HepG2 (cell line): ENCODE results near the gene MXD3. TPM values are rescaled to one million over a fixed set of nuclear protein-coding genes. Genes with fewer than 3 reads are reported as not detected.
A peak's percentile ranks its signal among the peaks of the same experiment; 100 is the strongest.

Source experiments
- CBFB ChIP-seq: sonication (generic); formaldehyde crosslinking; IDR thresholded peaks from 2 replicates; pipeline ENCODE4 v1.4.0; 2020; ENCODE audit warnings: missing genetic modification reagents
- HMG20B ChIP-seq: conservative IDR thresholded peaks from 2 replicates; pipeline ENCODE4 v1.6.1; 2016; ENCODE audit warnings: missing genetic modification reagents, missing compliant biosample characterization
- MAZ ChIP-seq, 2 experiments: sonication (generic) in 1 of 2; formaldehyde crosslinking in 1 of 2; IDR thresholded peaks; 2 replicates each; pipeline versions ENCODE4 v1.5.0 to v1.6.1; 2012 to 2020; ENCODE audit warnings: low read depth in 2 of 2, mild to moderate bottlenecking in 2 of 2, borderline replicate concordance in 1 of 2, improper control_type of control experiment in 1 of 2, low read length in 1 of 2, missing genetic modification reagents in 1 of 2, moderate library complexity in 1 of 2
- MIER3 ChIP-seq: IDR thresholded peaks from 2 replicates; pipeline ENCODE4 v1.6.1; 2016; ENCODE audit warnings: missing compliant biosample characterization, borderline replicate concordance
- NR2C2 ChIP-seq: sonication (generic); formaldehyde crosslinking; IDR thresholded peaks from 2 replicates; pipeline ENCODE4 v1.4.0; 2020; ENCODE audit warnings: missing genetic modification reagents, mild to moderate bottlenecking, moderate library complexity, borderline replicate concordance
- RFX5 ChIP-seq: IDR thresholded peaks from 2 replicates; pipeline ENCODE4 v1.6.1; 2011; ENCODE audit warnings: low read depth, low read length, improper control_type of control experiment
- SIN3A ChIP-seq: IDR thresholded peaks from 2 replicates; pipeline ENCODE4 v1.6.1; 2011; ENCODE audit warnings: low read depth, mild to moderate bottlenecking, control low read depth, low read length, borderline replicate concordance
- SSRP1 ChIP-seq: IDR thresholded peaks from 2 replicates; pipeline ENCODE4 v1.6.1; 2016; ENCODE audit warnings: control low read depth
- ZNF552 ChIP-seq: sonication (generic); formaldehyde crosslinking; IDR thresholded peaks from 2 replicates; pipeline ENCODE4 v1.9.0; 2022; ENCODE audit warnings: missing genetic modification reagents, mild to moderate bottlenecking, borderline replicate concordance
- polyA plus RNA-seq, 8 experiments: library from polyadenylated mRNA; depleted of rRNA in 3 of 8; stranded (reverse) in 7 of 8; unstranded in 1 of 8; fragments of >200 nt; fragmentation: Illumina TruSeq in 4 of 8; extraction: Trizol in 4 of 8; gene quantifications; 2 replicates each; pipeline versions ENCODE4 v1.2.1 to v1.2.3, GENCODE V29; 2011 to 2016; ENCODE audit warnings: low read depth in 4 of 8, missing spikeins in 1 of 8, mixed read lengths in 1 of 8; ENCODE audit not compliant: insufficient read depth in 1 of 8
- total RNA-seq, 5 experiments: library from RNA; depleted of rRNA; stranded (reverse); fragments of >200 nt; fragmentation: Illumina TruSeq; extraction: Trizol; gene quantifications; 2 replicates each; pipeline ENCODE4 v1.2.3, GENCODE V29; 2016; ENCODE audit warnings: low read depth in 1 of 5
- TF ChIP-seq, protein P1 (sequence below): sonication (generic); formaldehyde crosslinking; IDR thresholded peaks from 2 replicates; pipeline ENCODE4 v1.4.0; 2020; ENCODE audit warnings: missing genetic modification reagents; ENCODE audit errors: not compliant biosample characterization
- TF ChIP-seq, protein P2 (sequence below), 2 experiments: sonication (generic) in 1 of 2; formaldehyde crosslinking in 1 of 2; IDR thresholded peaks; 2 replicates each; pipeline versions ENCODE4 v1.4.0 to v1.6.1; 2018 to 2020; ENCODE audit warnings: missing genetic modification reagents in 2 of 2, borderline replicate concordance in 1 of 2, low read depth in 1 of 2, mild to moderate bottlenecking in 1 of 2, missing biosample characterization in 1 of 2
- TF ChIP-seq, protein P3 (sequence below): sonication (generic); formaldehyde crosslinking; conservative IDR thresholded peaks from 2 replicates; pipeline ENCODE4 v1.8.1; 2023; ENCODE audit warnings: missing genetic modification reagents
- TF ChIP-seq, protein P4 (sequence below): sonication (generic); formaldehyde crosslinking; IDR thresholded peaks from 2 replicates; pipeline ENCODE4 v1.8.1; 2023; ENCODE audit warnings: missing genetic modification reagents, mild to moderate bottlenecking, borderline replicate concordance
- TF ChIP-seq, protein P5 (sequence below): sonication (generic); formaldehyde crosslinking; IDR thresholded peaks from 2 replicates; pipeline ENCODE4 v1.4.0; 2020; ENCODE audit warnings: mild to moderate bottlenecking, low read depth, missing genetic modification reagents
- TF ChIP-seq, protein P6 (sequence below): IDR thresholded peaks from 2 replicates; pipeline ENCODE4 v1.6.1; 2016
- TF ChIP-seq, protein P7 (sequence below): sonication (generic); formaldehyde crosslinking; IDR thresholded peaks from 2 replicates; pipeline ENCODE4 v1.8.1; 2022; ENCODE audit warnings: low read depth, mild to moderate bottlenecking, missing genetic modification reagents

The MXD3 gene
- total and polyA plus RNA-seq, 2 of the 13 experiments (the other 11 are each of a cell fraction or from before 2014, with no cell fraction given): 10.5 to 12.8 TPM

DNA sequence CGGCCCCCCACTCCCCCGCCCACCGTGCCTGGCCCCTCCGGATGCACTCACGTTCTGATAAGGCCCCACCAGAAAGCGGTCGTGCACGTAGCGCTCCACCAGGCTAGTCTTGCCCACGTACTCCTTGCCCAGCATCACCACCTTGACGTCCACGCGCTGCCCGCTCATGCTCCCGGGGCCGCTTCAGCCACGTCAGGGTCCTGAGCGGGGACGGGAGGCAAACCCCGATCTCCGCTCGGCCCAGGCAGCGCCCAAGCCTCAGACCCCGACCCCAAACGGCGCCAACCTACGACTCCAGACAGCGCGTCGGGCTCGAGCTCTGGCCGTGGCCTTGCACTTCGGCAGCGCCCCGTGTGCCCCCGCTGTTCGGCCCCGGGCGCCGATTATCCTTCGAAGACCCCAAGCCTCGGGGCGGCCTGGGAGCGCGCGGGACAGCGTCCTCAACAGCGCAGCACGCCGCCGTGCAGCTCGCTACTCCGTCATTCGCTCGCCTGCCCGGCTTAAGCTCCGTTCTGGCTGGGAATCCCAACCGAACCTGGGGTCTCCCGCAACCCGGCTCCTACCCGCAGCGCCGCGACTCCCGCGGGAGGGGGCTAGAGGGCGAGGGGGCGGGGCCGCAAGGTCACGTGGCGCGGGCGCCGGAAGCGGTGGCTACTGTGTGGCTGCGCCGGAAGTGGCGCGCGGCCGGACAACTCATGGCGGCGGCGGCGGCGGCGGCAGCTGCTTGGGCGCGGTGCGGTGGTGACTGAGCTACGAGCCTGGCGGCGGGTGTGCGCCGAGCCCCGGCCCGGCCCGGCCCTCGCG lies 8.4 kb downstream of the MXD3 start, which contains the start of the genes PRELID1 and RAB24 (continued):
- TF ChIP-seq, protein P1, sequence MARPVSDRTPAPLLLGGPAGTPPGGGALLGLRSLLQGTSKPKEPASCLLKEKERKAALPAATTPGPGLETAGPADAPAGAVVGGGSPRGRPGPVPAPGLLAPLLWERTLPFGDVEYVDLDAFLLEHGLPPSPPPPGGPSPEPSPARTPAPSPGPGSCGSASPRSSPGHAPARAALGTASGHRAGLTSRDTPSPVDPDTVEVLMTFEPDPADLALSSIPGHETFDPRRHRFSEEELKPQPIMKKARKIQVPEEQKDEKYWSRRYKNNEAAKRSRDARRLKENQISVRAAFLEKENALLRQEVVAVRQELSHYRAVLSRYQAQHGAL (CRISPR knock-in tag): no peak
- TF ChIP-seq MAZ (IDR thresholded peaks at IDR 0.05; ENCODE audit: borderline replicate concordance, low read depth, low read length): peak; percentile 77
- peak; percentile 80 for TF ChIP-seq MAZ (CRISPR knock-in tag; IDR thresholded peaks at IDR 0.05; ENCODE audit: low read depth)
- peak; percentile 64; the same call in 1 of the 2 replicates for TF ChIP-seq CBFB
- TF ChIP-seq NR2C2 (CRISPR knock-in tag): peak; percentile 74
- TF ChIP-seq, protein P2, sequence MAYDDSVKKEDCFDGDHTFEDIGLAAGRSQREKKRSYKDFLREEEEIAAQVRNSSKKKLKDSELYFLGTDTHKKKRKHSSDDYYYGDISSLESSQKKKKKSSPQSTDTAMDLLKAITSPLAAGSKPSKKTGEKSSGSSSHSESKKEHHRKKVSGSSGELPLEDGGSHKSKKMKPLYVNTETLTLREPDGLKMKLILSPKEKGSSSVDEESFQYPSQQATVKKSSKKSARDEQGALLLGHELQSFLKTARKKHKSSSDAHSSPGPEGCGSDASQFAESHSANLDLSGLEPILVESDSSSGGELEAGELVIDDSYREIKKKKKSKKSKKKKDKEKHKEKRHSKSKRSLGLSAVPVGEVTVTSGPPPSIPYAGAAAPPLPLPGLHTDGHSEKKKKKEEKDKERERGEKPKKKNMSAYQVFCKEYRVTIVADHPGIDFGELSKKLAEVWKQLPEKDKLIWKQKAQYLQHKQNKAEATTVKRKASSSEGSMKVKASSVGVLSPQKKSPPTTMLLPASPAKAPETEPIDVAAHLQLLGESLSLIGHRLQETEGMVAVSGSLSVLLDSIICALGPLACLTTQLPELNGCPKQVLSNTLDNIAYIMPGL (CRISPR knock-in tag; IDR thresholded peaks at IDR 0.05; ENCODE audit: borderline replicate concordance in 1 of 2, low read depth in 1 of 2): peak; percentile 89 to 93
- TF ChIP-seq MIER3 (CRISPR knock-in tag): no peak
- TF ChIP-seq HMG20B (CRISPR knock-in tag): no peak
- TF ChIP-seq, protein P3, sequence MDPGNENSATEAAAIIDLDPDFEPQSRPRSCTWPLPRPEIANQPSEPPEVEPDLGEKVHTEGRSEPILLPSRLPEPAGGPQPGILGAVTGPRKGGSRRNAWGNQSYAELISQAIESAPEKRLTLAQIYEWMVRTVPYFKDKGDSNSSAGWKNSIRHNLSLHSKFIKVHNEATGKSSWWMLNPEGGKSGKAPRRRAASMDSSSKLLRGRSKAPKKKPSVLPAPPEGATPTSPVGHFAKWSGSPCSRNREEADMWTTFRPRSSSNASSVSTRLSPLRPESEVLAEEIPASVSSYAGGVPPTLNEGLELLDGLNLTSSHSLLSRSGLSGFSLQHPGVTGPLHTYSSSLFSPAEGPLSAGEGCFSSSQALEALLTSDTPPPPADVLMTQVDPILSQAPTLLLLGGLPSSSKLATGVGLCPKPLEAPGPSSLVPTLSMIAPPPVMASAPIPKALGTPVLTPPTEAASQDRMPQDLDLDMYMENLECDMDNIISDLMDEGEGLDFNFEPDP: peak; percentile 92; the same call in 1 of the 2 replicates
- TF ChIP-seq, protein P4, sequence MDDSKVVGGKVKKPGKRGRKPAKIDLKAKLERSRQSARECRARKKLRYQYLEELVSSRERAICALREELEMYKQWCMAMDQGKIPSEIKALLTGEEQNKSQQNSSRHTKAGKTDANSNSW (CRISPR knock-in tag): no peak
- TF ChIP-seq SSRP1 (CRISPR knock-in tag): no peak
- TF ChIP-seq SIN3A: peak; percentile 42; the same call in 1 of the 2 replicates
- TF ChIP-seq ZNF552: no peak
- TF ChIP-seq RFX5: no peak
- TF ChIP-seq, protein P5, sequence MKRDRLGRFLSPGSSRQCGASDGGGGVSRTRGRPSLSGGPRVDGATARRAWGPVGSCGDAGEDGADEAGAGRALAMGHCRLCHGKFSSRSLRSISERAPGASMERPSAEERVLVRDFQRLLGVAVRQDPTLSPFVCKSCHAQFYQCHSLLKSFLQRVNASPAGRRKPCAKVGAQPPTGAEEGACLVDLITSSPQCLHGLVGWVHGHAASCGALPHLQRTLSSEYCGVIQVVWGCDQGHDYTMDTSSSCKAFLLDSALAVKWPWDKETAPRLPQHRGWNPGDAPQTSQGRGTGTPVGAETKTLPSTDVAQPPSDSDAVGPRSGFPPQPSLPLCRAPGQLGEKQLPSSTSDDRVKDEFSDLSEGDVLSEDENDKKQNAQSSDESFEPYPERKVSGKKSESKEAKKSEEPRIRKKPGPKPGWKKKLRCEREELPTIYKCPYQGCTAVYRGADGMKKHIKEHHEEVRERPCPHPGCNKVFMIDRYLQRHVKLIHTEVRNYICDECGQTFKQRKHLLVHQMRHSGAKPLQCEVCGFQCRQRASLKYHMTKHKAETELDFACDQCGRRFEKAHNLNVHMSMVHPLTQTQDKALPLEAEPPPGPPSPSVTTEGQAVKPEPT (CRISPR knock-in tag): 0 out of 2 replicates have a peak, but pooled peaks have one; percentile 35
- TF ChIP-seq, protein P6, sequence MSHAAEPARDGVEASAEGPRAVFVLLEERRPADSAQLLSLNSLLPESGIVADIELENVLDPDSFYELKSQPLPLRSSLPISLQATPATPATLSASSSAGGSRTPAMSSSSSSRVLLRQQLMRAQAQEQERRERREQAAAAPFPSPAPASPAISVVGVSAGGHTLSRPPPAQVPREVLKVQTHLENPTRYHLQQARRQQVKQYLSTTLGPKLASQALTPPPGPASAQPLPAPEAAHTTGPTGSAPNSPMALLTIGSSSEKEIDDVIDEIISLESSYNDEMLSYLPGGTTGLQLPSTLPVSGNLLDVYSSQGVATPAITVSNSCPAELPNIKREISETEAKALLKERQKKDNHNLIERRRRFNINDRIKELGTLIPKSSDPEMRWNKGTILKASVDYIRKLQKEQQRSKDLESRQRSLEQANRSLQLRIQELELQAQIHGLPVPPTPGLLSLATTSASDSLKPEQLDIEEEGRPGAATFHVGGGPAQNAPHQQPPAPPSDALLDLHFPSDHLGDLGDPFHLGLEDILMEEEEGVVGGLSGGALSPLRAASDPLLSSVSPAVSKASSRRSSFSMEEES: peak; percentile 49; the same call in 1 of the 2 replicates
- TF ChIP-seq, protein P7, sequence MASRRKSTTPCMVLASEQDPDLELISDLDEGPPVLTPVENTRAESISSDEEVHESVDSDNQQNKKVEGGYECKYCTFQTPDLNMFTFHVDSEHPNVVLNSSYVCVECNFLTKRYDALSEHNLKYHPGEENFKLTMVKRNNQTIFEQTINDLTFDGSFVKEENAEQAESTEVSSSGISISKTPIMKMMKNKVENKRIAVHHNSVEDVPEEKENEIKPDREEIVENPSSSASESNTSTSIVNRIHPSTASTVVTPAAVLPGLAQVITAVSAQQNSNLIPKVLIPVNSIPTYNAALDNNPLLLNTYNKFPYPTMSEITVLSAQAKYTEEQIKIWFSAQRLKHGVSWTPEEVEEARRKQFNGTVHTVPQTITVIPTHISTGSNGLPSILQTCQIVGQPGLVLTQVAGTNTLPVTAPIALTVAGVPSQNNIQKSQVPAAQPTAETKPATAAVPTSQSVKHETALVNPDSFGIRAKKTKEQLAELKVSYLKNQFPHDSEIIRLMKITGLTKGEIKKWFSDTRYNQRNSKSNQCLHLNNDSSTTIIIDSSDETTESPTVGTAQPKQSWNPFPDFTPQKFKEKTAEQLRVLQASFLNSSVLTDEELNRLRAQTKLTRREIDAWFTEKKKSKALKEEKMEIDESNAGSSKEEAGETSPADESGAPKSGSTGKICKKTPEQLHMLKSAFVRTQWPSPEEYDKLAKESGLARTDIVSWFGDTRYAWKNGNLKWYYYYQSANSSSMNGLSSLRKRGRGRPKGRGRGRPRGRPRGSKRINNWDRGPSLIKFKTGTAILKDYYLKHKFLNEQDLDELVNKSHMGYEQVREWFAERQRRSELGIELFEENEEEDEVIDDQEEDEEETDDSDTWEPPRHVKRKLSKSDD (CRISPR knock-in tag): no peak
